ENCODE data around the gene SBNO2. TPM values are rescaled to one million over a fixed set of nuclear protein-coding genes. Genes with fewer than 3 reads are reported as not detected.

Gene SBNO2
- total RNA-seq, 1 donor from 2014 or later = 3.3 TPM

DNA sequence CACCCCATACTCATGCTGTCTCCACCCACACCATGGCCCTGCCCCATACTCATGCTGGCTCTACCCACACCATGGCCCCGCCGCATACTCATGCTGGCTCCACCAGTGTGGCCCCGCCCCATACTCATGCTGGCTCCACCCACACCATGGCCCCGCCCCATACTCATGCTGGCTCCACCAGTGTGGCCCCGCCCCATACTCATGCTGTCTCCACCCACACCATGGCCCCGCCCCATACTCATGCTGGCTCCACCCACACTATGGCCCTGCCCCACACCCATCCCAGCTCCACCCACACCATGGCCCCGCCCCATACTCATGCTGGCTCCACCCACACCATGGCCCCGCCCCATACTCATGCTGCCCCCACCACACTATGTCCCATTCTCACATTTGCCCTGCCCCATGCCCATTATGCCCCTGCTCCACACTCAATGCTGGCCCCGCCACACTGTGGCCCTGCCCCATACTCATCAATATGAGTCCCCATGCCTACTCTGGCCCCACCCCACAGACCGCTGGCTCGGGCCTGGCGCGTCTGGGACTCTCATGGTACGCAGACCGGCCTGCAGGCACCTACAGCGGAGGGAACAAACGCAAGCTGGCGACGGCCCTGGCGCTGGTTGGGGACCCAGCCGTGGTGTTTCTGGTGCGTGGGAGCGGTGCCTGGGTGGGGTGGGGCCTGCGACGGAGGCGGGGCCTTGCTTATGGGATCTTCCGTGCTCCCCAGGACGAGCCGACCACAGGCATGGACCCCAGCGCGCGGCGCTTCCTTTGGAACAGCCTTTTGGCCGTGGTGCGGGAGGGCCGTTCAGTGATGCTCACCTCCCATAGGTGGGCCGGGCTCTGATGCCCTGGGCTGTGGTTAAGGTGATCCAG is 110.8 kb downstream of the SBNO2 start:
- TF ChIP-seq EZH2phosphoT487 (IDR thresholded peaks at IDR 0.05) (no peak), EZH2 (IDR thresholded peaks at IDR 0.05) (no peak)
- TF ChIP-seq, protein P1, sequence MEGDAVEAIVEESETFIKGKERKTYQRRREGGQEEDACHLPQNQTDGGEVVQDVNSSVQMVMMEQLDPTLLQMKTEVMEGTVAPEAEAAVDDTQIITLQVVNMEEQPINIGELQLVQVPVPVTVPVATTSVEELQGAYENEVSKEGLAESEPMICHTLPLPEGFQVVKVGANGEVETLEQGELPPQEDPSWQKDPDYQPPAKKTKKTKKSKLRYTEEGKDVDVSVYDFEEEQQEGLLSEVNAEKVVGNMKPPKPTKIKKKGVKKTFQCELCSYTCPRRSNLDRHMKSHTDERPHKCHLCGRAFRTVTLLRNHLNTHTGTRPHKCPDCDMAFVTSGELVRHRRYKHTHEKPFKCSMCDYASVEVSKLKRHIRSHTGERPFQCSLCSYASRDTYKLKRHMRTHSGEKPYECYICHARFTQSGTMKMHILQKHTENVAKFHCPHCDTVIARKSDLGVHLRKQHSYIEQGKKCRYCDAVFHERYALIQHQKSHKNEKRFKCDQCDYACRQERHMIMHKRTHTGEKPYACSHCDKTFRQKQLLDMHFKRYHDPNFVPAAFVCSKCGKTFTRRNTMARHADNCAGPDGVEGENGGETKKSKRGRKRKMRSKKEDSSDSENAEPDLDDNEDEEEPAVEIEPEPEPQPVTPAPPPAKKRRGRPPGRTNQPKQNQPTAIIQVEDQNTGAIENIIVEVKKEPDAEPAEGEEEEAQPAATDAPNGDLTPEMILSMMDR (IDR thresholded peaks at IDR 0.05) = no peak
- Mint-ChIP-seq H3K27me3 (ENCODE audit: insufficient read depth, low read depth) (peaks cover 20% of the 10 kb centered on the region), H3K4me1 (peaks cover 7% of the 10 kb centered on the region), H3K9me3 (no peaks in the 10 kb centered on the region), H3K4me3 (no peak overlapping the region), H3K36me3 (no peaks in the 10 kb centered on the region), H3K27ac (no peak overlapping the region)
- Histone ChIP-seq H3K4me1 (peaks cover 12% of the 10 kb centered on the region), H4K20me1 (ENCODE audit: low read depth) (peaks cover 16% of the 10 kb centered on the region), H3K4me3 (no peak overlapping the region), H3K27me3 (peaks cover 50% of the 10 kb centered on the region), H3K9ac (no peak overlapping the region), H3K27ac (no peak overlapping the region), H3F3A (ENCODE audit: low read depth) (peaks cover 19% of the 10 kb centered on the region), H2AFZ (replicated peaks) (no peak overlapping the region), H3K36me3 (no peaks in the 10 kb centered on the region), H3K4me2 (no peak overlapping the region), H3K79me2 (ENCODE audit: low read depth) (no peaks in the 10 kb centered on the region), H3K9me3 (ENCODE audit: low read depth) (peaks cover under 1% of the 10 kb centered on the region)
- DNase-seq (ENCODE audit: low spot score) = no peak

DNA sequence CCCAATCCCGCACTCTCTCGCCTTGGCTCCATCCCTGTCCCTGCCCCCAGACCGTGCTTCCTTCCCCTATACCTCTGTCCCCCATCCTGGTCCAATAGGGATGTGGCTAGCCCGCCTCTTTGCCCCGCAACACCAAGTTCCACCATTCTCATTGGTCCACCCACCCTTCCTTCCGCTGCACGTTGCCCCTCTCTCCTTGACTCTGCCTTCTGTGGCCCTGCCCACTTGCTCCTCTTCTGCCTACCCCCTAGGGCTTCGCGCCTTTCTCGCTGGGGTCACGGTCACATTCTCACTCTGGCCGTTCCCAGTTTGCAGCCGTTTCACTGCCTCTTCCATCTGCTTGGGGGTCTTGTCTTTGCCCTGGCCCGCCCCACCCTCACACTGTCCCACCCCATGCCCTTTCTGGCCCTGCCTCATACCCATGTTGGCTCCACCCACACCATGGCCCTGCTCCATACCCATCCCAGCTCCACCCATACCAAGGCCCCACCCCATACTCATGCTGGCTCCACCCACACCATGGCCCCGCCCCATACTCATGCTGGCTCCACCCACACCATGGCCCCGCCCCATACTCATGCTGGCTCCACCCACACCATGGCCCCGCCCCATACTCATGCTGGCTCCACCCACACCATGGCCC is 111.6 kb downstream of the SBNO2 start:
- H3K4me3 ChIP-seq = no peak overlapping the region
- H3K27ac Mint-ChIP-seq = no peak overlapping the region
- peaks cover 42% of the 10 kb centered on the region for H3K27me3 ChIP-seq

DNA sequence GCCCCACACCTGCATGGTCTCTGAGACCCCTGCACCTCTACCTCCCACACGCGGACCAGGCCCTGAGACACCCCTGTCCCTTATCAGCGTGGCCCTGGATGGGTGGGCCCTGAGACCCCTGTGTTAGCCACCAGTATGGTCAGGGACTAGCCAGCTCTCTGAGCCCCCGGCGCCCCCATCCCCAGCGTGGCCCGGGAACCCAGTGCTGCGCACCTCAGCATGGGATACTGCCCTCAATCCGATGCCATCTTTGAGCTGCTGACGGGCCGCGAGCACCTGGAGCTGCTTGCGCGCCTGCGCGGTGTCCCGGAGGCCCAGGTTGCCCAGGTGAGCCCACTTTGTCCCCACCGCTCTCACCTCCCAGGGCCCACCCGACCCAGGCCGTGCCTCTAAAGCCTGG is 112.1 kb downstream of the SBNO2 start:
- Mint-ChIP-seq H3K4me1 (peaks cover 7% of the 10 kb centered on the region), H3K36me3 (no peaks in the 10 kb centered on the region), H3K27me3 (ENCODE audit: insufficient read depth, low read depth) (peaks cover 18% of the 10 kb centered on the region), H3K9me3 (no peaks in the 10 kb centered on the region), H3K4me3 (no peak overlapping the region), H3K27ac (no peak overlapping the region)
- peaks cover 10% of the 10 kb centered on the region for H4K20me1 ChIP-seq (ENCODE audit: low read depth)
- peaks cover 19% of the 10 kb centered on the region for H3F3A ChIP-seq (ENCODE audit: low read depth)
- H3K4me1 ChIP-seq = peaks cover 6% of the 10 kb centered on the region
- no peak overlapping the region for H3K4me3 ChIP-seq
- no peak overlapping the region for H3K27ac ChIP-seq
- H2AFZ ChIP-seq (replicated peaks) = no peak overlapping the region
- peaks cover 37% of the 10 kb centered on the region for H3K27me3 ChIP-seq
- H3K9ac ChIP-seq = no peak overlapping the region
- no peak overlapping the region for H3K4me2 ChIP-seq
- peaks cover 7% of the 10 kb centered on the region for H3K9me3 ChIP-seq (ENCODE audit: low read depth)
- no peaks in the 10 kb centered on the region for H3K79me2 ChIP-seq (ENCODE audit: low read depth)
- TF ChIP-seq, protein P1 (IDR thresholded peaks at IDR 0.05) = no peak
- TF ChIP-seq EZH2 (IDR thresholded peaks at IDR 0.05) (no peak), EZH2phosphoT487 (IDR thresholded peaks at IDR 0.05) (no peak)
- no peak for DNase-seq (ENCODE audit: low spot score)
- no peaks in the 10 kb centered on the region for H3K36me3 ChIP-seq

More for the DNA sequence above, 111.6 kb downstream of the SBNO2 start:
- Histone ChIP-seq H3K36me3 (no peaks in the 10 kb centered on the region), H3F3A (ENCODE audit: low read depth) (peaks cover 19% of the 10 kb centered on the region), H3K27ac (no peak overlapping the region), H3K9ac (no peak overlapping the region), H3K4me1 (peaks cover 11% of the 10 kb centered on the region), H4K20me1 (ENCODE audit: low read depth) (peaks cover 15% of the 10 kb centered on the region), H3K79me2 (ENCODE audit: low read depth) (no peaks in the 10 kb centered on the region), H2AFZ (replicated peaks) (no peak overlapping the region), H3K4me2 (no peak overlapping the region), H3K9me3 (ENCODE audit: low read depth) (peaks cover 7% of the 10 kb centered on the region)
- Mint-ChIP-seq H3K4me1 (peaks cover 7% of the 10 kb centered on the region), H3K36me3 (no peaks in the 10 kb centered on the region), H3K4me3 (no peak overlapping the region), H3K9me3 (no peaks in the 10 kb centered on the region), H3K27me3 (ENCODE audit: insufficient read depth, low read depth) (peaks cover 17% of the 10 kb centered on the region)
- no peak for DNase-seq (ENCODE audit: low spot score)
- TF ChIP-seq, protein P1 (IDR thresholded peaks at IDR 0.05) = no peak
- TF ChIP-seq EZH2 (IDR thresholded peaks at IDR 0.05) = no peak
- no peak for TF ChIP-seq EZH2phosphoT487 (IDR thresholded peaks at IDR 0.05)

Measured in neural progenitor cell (in vitro differentiated cells).